A172 (cell line): Measurements from ENCODE around the gene GATA1. TPM values are rescaled to one million over a fixed set of nuclear protein-coding genes. Genes with fewer than 3 reads are reported as not detected.

ENCODE experiments used
- total RNA-seq: library from RNA; depleted of rRNA; stranded (reverse); fragments of >200 nt; shearing (Covaris generic); gene quantifications from 2 replicates; pipeline ENCODE4 v1.2.3, GENCODE V29; 2014; rRNA removed

GATA1 gene
- total RNA-seq, 1 experiment from 2014 or later = not detected

Other genes starting within 250 kb of the GATA1 start
- 8.6 and 12.7 TPM in 2 replicates for gene TBC1D25, start 246.9 kb upstream of the GATA1 start, total RNA-seq
- gene RBM3, start 212.1 kb upstream of the GATA1 start, total RNA-seq = 126 and 142 TPM in 2 replicates
- gene WDR13, start 189.1 kb upstream of the GATA1 start, total RNA-seq = 71.5 and 81.8 TPM in 2 replicates
- 0.62 and 3.6 TPM in 2 replicates for gene WAS, start 102.8 kb upstream of the GATA1 start, total RNA-seq
- 18.4 and 18.9 TPM in 2 replicates for gene SUV39H1, start 89.9 kb upstream of the GATA1 start, total RNA-seq
- not detected in 2 replicates for gene GLOD5, start 24.8 kb upstream of the GATA1 start, total RNA-seq
- gene HDAC6, start 15.5 kb downstream of the GATA1 start, total RNA-seq = 38.8 and 41.5 TPM in 2 replicates
- gene ERAS, start 39.9 kb downstream of the GATA1 start, total RNA-seq = not detected in 2 replicates
- gene PCSK1N, start 49.0 kb downstream of the GATA1 start, total RNA-seq = 15.3 and 16.5 TPM in 2 replicates
- gene TIMM17B, start 111.2 kb downstream of the GATA1 start, total RNA-seq = 67.2 and 73.1 TPM in 2 replicates
- gene PQBP1, start 111.3 kb downstream of the GATA1 start, total RNA-seq = 57.4 and 59.2 TPM in 2 replicates
- 18.9 and 32.6 TPM in 2 replicates for gene SLC35A2, start 125.1 kb downstream of the GATA1 start, total RNA-seq
- gene PIM2, start 132.4 kb downstream of the GATA1 start, total RNA-seq = 0.59 and 0.74 TPM in 2 replicates
- gene OTUD5, start 171.0 kb downstream of the GATA1 start, total RNA-seq = 26.4 and 31.5 TPM in 2 replicates
- gene KCND1, start 185.3 kb downstream of the GATA1 start, total RNA-seq = 0.67 and 0.91 TPM in 2 replicates
- 15.9 and 18.3 TPM in 2 replicates for gene GRIPAP1, start 215.7 kb downstream of the GATA1 start, total RNA-seq